Thyroid gland (tissue), 4 donors: Measurements from ENCODE around the gene TMEM132C. TPM values are rescaled to one million over a fixed set of nuclear protein-coding genes. Genes with fewer than 3 reads are reported as not detected.

Experiments used
- DNase-seq, 2 donors: peaks; one replicate each; pipeline ENCODE4 v3.0.0-alpha.2; 2019
- H3K27ac ChIP-seq, 3 donors: fragments of 200-600 bp; sonication (generic); 1 replicate in 2 of 3; 2 replicates in 1 of 3; pipeline ENCODE4 v1.5.1; 2016 to 2019; ENCODE audit warnings: mild to moderate bottlenecking in 1 of 3, moderate library complexity in 1 of 3
- H3K27me3 ChIP-seq: fragments of 200-600 bp; sonication (generic); one replicate; pipeline ENCODE4 v1.5.1; 2019
- H3K36me3 ChIP-seq, 2 donors: fragments of 200-600 bp; sonication (generic); one replicate each; pipeline ENCODE4 v1.5.1; 2016 to 2019
- H3K4me1 ChIP-seq, 2 donors: fragments of 200-600 bp; sonication (generic); one replicate each; pipeline ENCODE4 v1.5.1; 2017 to 2019
- H3K4me3 ChIP-seq, 3 donors: fragments of 200-600 bp; sonication (generic); replicated peaks in 1 of 3; 1 replicate in 2 of 3; 2 replicates in 1 of 3; pipeline ENCODE4 v1.5.1; 2016; ENCODE audit warnings: mild to moderate bottlenecking in 1 of 3
- H3K9me3 ChIP-seq: fragments of 200-600 bp; sonication (generic); one replicate; pipeline ENCODE4 v1.5.1; 2017
- CTCF ChIP-seq, 6 experiments: fragments of 200-600 bp in 3 of 6; fragments of 450-650 bp in 3 of 6; sonication (generic) in 3 of 6; IDR thresholded peaks; one replicate each; pipeline ENCODE4 v1.5.1; 2016 to 2019; ENCODE audit warnings: antibody characterized with exemption in 6 of 6, mild to moderate bottlenecking in 2 of 6, inconsistent platforms in 1 of 6, moderate library complexity in 1 of 6
- POLR2A ChIP-seq, 2 donors: fragments of 450-650 bp; IDR thresholded peaks; one replicate each; pipeline ENCODE4 v1.6.1; 2017; ENCODE audit warnings: antibody characterized with exemption in 2 of 2, mild to moderate bottlenecking in 2 of 2, moderate library complexity in 1 of 2
- WGBS, 2 donors: methylation state at CpG; one replicate each; pipeline ENCODE4 v1.1.5; 2017; 5-methylcytosine and 5-hydroxymethylcytosine counted together
- intact Hi-C: fragments of 100-400 bp; cut with DNase I; formaldehyde crosslinking; loops from one replicate; pipeline ENCODE4 v1.15.1; 2023
- total RNA-seq, 4 donors: library from RNA; depleted of rRNA; stranded (reverse); fragments of >200 nt; gene quantifications; one replicate each; pipeline ENCODE4 v1.2.3, GENCODE V29; 2016

Gene TMEM132C
- total RNA-seq, 4 donors from 2014 or later, result 0.27 to 2.5 (median 1.0) TPM

GRCh38 chr12:128316973-128317526, 50.1 kb downstream of the TMEM132C start:
- no peaks in the 10 kb centered on the region for H3K4me1 ChIP-seq
- 57 to 59% methylated on average over 4 of the region's 4 CpGs for WGBS, 2 donors
- H3K27me3 ChIP-seq, result no peaks in the 10 kb centered on the region
- DNase-seq, result no peak
- TF ChIP-seq POLR2A (IDR thresholded peaks at IDR 0.05) (no peak), CTCF (IDR thresholded peaks at IDR 0.05) (no peak)
- no peaks in the 10 kb centered on the region for H3K36me3 ChIP-seq
- H3K9me3 ChIP-seq, result no peaks in the 10 kb centered on the region
- intact Hi-C loops, result no loop called here
- H3K4me3 ChIP-seq, result no peak overlapping the region
- no peak overlapping the region for H3K27ac ChIP-seq

- Histone ChIP-seq H3K4me1 (no peaks in the 10 kb centered on the region), H3K9me3 (no peaks in the 10 kb centered on the region), H3K36me3 (no peaks in the 10 kb centered on the region), H3K27me3 (no peaks in the 10 kb centered on the region), H3K27ac (no peak overlapping the region), H3K4me3 (no peak overlapping the region)
- 57 to 63% methylated on average over 5 of the region's 5 CpGs for WGBS, 2 donors
- TF ChIP-seq CTCF (IDR thresholded peaks at IDR 0.05), result no peak
- no peak for TF ChIP-seq POLR2A (IDR thresholded peaks at IDR 0.05)
- intact Hi-C loops, result no loop called here
- DNase-seq, result no peak
Observed at GRCh38 chr12:128318341-128318740, 51.4 kb downstream of the TMEM132C start.

DNA sequence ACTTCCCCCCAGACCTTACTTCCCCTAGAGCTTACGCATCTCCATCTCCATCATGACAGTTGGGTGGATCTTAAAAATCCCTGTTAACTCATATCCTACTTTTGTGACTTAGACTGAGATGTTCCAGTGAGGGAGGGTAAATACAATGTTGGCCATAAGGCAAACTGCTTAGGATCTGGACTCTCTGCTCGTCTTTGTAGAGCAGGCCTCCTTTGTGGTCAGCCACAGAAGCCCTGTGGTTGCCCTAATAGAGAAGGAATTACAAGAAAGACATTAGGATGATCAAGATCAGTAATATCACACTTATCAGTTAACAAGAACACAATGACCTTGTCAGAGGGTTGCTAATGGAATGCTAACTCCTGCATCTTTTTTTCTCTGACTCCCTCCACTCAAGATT, 52.0 kb downstream of the TMEM132C start:
- TF ChIP-seq POLR2A (IDR thresholded peaks at IDR 0.05), result no peak
- TF ChIP-seq CTCF (IDR thresholded peaks at IDR 0.05), result no peak
- H3K36me3 ChIP-seq, result no peaks in the 10 kb centered on the region
- no peaks in the 10 kb centered on the region for H3K9me3 ChIP-seq
- 62 to 75% methylated on average over 2 of the region's 2 CpGs for WGBS, 2 donors
- no peaks in the 10 kb centered on the region for H3K4me1 ChIP-seq
- H3K4me3 ChIP-seq, result no peak overlapping the region
- H3K27me3 ChIP-seq, result no peaks in the 10 kb centered on the region
- intact Hi-C loops, result no loop called here
- no peak overlapping the region for H3K27ac ChIP-seq
- no peak for DNase-seq

DNA sequence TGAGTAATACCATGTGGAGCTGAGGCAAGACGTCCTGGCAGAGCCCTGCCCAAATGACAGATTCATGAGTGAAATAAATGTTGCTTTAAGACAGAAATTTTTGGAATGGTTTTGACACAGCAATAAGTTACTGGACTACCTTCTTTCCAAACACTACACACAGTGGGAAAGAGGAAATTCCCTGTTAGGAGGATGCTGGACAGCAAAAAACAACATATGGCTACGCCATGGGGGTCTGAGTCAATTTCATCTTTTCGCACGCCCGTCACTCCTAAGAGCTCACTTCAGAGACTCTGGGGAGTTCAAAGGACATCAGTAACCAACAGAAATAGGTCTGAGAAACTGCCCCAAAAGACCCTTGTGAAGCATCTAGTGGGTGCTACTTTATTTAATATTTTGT, 55.4 kb downstream of the TMEM132C start:
- intact Hi-C loops, result no loop called here
- Histone ChIP-seq H3K27ac (no peak overlapping the region), H3K27me3 (no peaks in the 10 kb centered on the region), H3K4me3 (no peak overlapping the region), H3K36me3 (no peaks in the 10 kb centered on the region), H3K4me1 (no peaks in the 10 kb centered on the region), H3K9me3 (no peaks in the 10 kb centered on the region)
- TF ChIP-seq POLR2A (IDR thresholded peaks at IDR 0.05) (no peak), CTCF (IDR thresholded peaks at IDR 0.05) (no peak)
- WGBS, 2 donors, result 86 to 93% methylated on average over 5 of the region's 5 CpGs
- no peak for DNase-seq

DNA sequence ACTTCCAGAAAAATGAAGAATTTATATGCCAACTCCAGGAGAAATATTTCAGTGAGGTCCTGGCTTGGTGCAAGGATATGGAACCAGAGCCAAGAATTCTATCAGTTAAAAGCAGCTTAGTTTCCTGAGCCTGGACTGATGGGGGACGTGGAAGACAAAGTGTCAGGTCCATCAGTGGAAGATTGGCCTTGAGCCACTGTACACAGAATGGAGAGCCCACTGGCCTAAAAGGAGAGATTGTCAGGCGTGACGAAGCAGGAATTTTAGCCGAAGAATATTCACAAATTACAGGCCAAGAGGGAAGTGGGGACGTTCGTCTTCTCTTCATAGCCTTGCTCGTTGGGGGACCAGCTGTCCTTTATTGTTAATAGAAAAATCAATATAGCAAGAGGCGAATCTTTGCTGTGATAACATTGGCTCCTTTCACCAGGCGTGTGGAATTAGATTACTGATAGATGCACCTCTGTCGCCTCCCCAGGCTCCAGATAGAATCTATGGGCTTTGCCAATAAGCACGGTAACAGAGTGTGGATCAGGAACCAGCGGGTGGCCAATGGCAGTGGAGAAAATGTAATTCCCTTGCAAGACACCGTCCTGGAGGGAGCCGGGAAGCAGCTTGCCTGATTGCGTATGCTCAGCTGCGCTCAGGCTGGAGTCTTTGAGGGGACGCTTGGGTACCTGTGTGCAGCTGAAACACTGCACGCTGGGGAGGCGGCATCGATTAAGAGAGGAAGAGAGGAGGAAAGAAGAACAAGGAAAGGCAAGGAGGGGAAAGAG, 56.4 kb downstream of the TMEM132C start:
- Histone ChIP-seq H3K4me1 (no peaks in the 10 kb centered on the region), H3K27ac (no peak overlapping the region), H3K27me3 (no peaks in the 10 kb centered on the region), H3K9me3 (no peaks in the 10 kb centered on the region), H3K36me3 (no peaks in the 10 kb centered on the region), H3K4me3 (no peak overlapping the region)
- intact Hi-C loops, result no loop called here
- 38 to 46% methylated on average over 20 of the region's 20 CpGs for WGBS, 2 donors
- DNase-seq, result no peak
- TF ChIP-seq POLR2A (IDR thresholded peaks at IDR 0.05) (no peak), CTCF (IDR thresholded peaks at IDR 0.05) (no peak)
